K562 (cell line): Measurements from ENCODE around the gene SNRNP70. TPM values are rescaled to one million over a fixed set of nuclear protein-coding genes. Genes with fewer than 3 reads are reported as not detected.

ENCODE experiments used
- ARID2 ChIP-seq: fragments of 450-650 bp; IDR thresholded peaks from 2 replicates; pipeline ENCODE4 v1.6.1; 2017; ENCODE audit warnings: antibody characterized with exemption, mild to moderate bottlenecking
- ASH1L ChIP-seq: fragments of 450-650 bp; IDR thresholded peaks from 2 replicates; pipeline ENCODE4 v1.6.1; 2018; ENCODE audit warnings: borderline replicate concordance, mild to moderate bottlenecking, low read depth; ENCODE audit not compliant: partially characterized antibody
- ATF7 ChIP-seq: fragments of 450-650 bp; IDR thresholded peaks from 2 replicates; pipeline ENCODE4 v1.7.1; 2014; ENCODE audit warnings: mild to moderate bottlenecking, moderate library complexity
- CC2D1A ChIP-seq: fragments of 450-650 bp; IDR thresholded peaks from 2 replicates; pipeline ENCODE4 v1.6.1; 2017; ENCODE audit warnings: mild to moderate bottlenecking
- DDX20 ChIP-seq: fragments of 450-650 bp; IDR thresholded peaks from 2 replicates; pipeline ENCODE4 v1.6.1; 2016; ENCODE audit warnings: missing genetic modification characterization, low read depth, mild to moderate bottlenecking, missing compliant biosample characterization, moderate library complexity
- FOXA1 ChIP-seq: fragments of 450-650 bp; IDR thresholded peaks from 2 replicates; pipeline ENCODE4 v1.6.1; 2016; ENCODE audit warnings: mild to moderate bottlenecking, borderline replicate concordance
- MTF1 ChIP-seq: fragments of 250-450 bp; sonication (Bioruptor Pico); IDR thresholded peaks from 2 replicates; pipeline ENCODE4 v1.9.0; 2021; ENCODE audit warnings: moderate library complexity, mild to moderate bottlenecking, inconsistent platforms, borderline replicate concordance
- NFIC ChIP-seq: fragments of 450-650 bp; IDR thresholded peaks from 2 replicates; pipeline ENCODE4 v1.6.1; 2017; ENCODE audit warnings: mild to moderate bottlenecking, inconsistent platforms
- POLR2B ChIP-seq: fragments of 450-650 bp; IDR thresholded peaks from 2 replicates; pipeline ENCODE4 v1.6.1; 2018; ENCODE audit warnings: low read depth; ENCODE audit not compliant: partially characterized antibody
- RAD21 ChIP-seq, 2 experiments: fragments of 250-450 bp in 1 of 2; fragments of 450-650 bp in 1 of 2; sonication (Bioruptor Pico) in 1 of 2; formaldehyde crosslinking in 1 of 2; IDR thresholded peaks in 1 of 2; conservative IDR thresholded peaks in 1 of 2; 2 replicates each; pipeline versions ENCODE4 v1.4.0 to v1.8.0; 2020 to 2022; ENCODE audit warnings: mild to moderate bottlenecking in 2 of 2, moderate library complexity in 1 of 2
- RB1 ChIP-seq: fragments of 450-650 bp; IDR thresholded peaks from 2 replicates; pipeline ENCODE4 v1.6.1; 2017; ENCODE audit warnings: low read depth, mild to moderate bottlenecking
- RBM39 ChIP-seq: fragments of 200-400 bp; formaldehyde crosslinking; optimal IDR thresholded peaks from 2 replicates; pipeline ENCODE3; 2018; ENCODE audit warnings: low read depth, low read length
- SP1 ChIP-seq: sonication (generic); formaldehyde crosslinking; IDR thresholded peaks from 2 replicates; pipeline ENCODE4 v1.8.1; 2022; ENCODE audit warnings: mild to moderate bottlenecking, missing genetic modification reagents
- SRF ChIP-seq, 2 experiments: fragments of 250-450, 450-650 bp in 1 of 2; sonication (Bioruptor Pico) in 1 of 2; sonication (generic) in 1 of 2; formaldehyde crosslinking; IDR thresholded peaks; 2 replicates each; pipeline versions ENCODE4 v1.5.0 to v1.5.1; 2020 to 2022; ENCODE audit warnings: mild to moderate bottlenecking in 1 of 2, missing genetic modification reagents in 1 of 2
- STAG1 ChIP-seq: sonication (generic); formaldehyde crosslinking; IDR thresholded peaks from 2 replicates; pipeline ENCODE4 v1.5.0; 2020; ENCODE audit warnings: missing genetic modification reagents, borderline replicate concordance
- TARDBP ChIP-seq: fragments of 450-650 bp; IDR thresholded peaks from 2 replicates; pipeline ENCODE4 v1.6.1; 2016
- TFAP4 ChIP-seq: sonication (generic); formaldehyde crosslinking; IDR thresholded peaks from 2 replicates; pipeline ENCODE4 v1.8.0; 2022; ENCODE audit warnings: missing genetic modification reagents, mild to moderate bottlenecking, moderate library complexity, borderline replicate concordance
- ZNF764 ChIP-seq: fragments of 250-450 bp; sonication (Bioruptor Pico); IDR thresholded peaks from 2 replicates; pipeline ENCODE4 v1.4.0; 2020; ENCODE audit warnings: low read depth, mild to moderate bottlenecking, moderate library complexity
- ZZZ3 ChIP-seq: fragments of 450-650 bp; IDR thresholded peaks from 2 replicates; pipeline ENCODE4 v1.6.1; 2016; ENCODE audit warnings: antibody characterized with exemption, mild to moderate bottlenecking, moderate library complexity
- polyA plus RNA-seq, 8 experiments: library from polyadenylated mRNA; depleted of rRNA in 4 of 8; stranded (reverse) in 5 of 8; unstranded in 3 of 8; fragments of >200 nt; fragmentation: Nextera tagmentation in 2 of 8; fragmentation: Illumina TruSeq in 1 of 8; extraction: Ambion mirVana in 2 of 8; extraction: Trizol in 1 of 8; gene quantifications; 2 replicates each; pipeline versions ENCODE4 v1.2.1 to v1.2.3, GENCODE V29; 2011 to 2014; ENCODE audit warnings: inconsistent platforms in 1 of 8, missing spikeins in 1 of 8
- total RNA-seq, 7 experiments: library from RNA; depleted of rRNA in 6 of 7; stranded (reverse); fragments of >200 nt in 6 of 7; fragmentation: Illumina TruSeq in 2 of 7; extraction: Trizol in 2 of 7; gene quantifications; 2 replicates each; pipeline versions ENCODE4 v1.2.1 to v1.2.3, GENCODE V29; 2011 to 2021; ENCODE audit warnings: low replicate concordance in 1 of 7

Gene SNRNP70
- total and polyA plus RNA-seq, 9 of the 15 experiments (the other 6 are each of a cell fraction or from before 2014, with no cell fraction given) = 2.8 to 496 (median 136) TPM

- TF ChIP-seq ZNF764 (CRISPR knock-in tag) (0 out of 2 replicates have a peak, but pooled peaks have one; percentile 60), RB1 (peak; percentile 49; the same call in 1 of the 2 replicates), ATF7 (peak; percentile 38; the same call in 1 of the 2 replicates), SRF (CRISPR knock-in tag; IDR thresholded peaks at IDR 0.05) (peak in 1 of 2 experiments; percentile 48; a peak in 1 of 4 replicates), RAD21 (CRISPR knock-in tag; conservative IDR thresholded peaks at IDR 0.05 in 1 of 2, IDR thresholded peaks at IDR 0.05 in 1 of 2) (peak; percentile 86 to 93), DDX20 (tag) (no peak), ARID2 (peak; percentile 53; the same call in 1 of the 2 replicates), NFIC (0 out of 2 replicates have a peak, but pooled peaks have one; percentile 3), FOXA1 (no peak), TFAP4 (CRISPR knock-in tag) (peak; percentile 86), CC2D1A (peak; percentile 68), TARDBP (no peak), POLR2B (peak; percentile 10), ASH1L (no peak), STAG1 (CRISPR knock-in tag) (peak; percentile 69; the same call in 1 of the 2 replicates), MTF1 (CRISPR knock-in tag) (no peak), RBM39 (peak; percentile 18), SP1 (CRISPR knock-in tag) (0 out of 2 replicates have a peak, but pooled peaks have one; percentile 11), ZZZ3 (no peak)
Observed at GRCh38 chr19:49097453-49098288, 12.4 kb downstream of the SNRNP70 start (continued).
